ENCODE results near the gene GSK3A.

Gene GSK3A

GRCh38 chr19:42229301-42229854, 13.0 kb downstream of the GSK3A start:
- no peaks in the 10 kb centered on the region for H3K9me3 Mint-ChIP-seq
- no peak for TF ChIP-seq CTCF (IDR thresholded peaks at IDR 0.05)
- H3K4me1 Mint-ChIP-seq, result peaks cover 21% of the 10 kb centered on the region
- H3K27ac Mint-ChIP-seq, result peak overlapping the region; percentile 95
- no peak overlapping the region for H3K4me3 Mint-ChIP-seq
- no peak for DNase-seq
- peaks cover 4% of the 10 kb centered on the region for H3K27me3 Mint-ChIP-seq (ENCODE audit: low read depth, poor library complexity)
- peaks cover 60% of the 10 kb centered on the region for H3K36me3 Mint-ChIP-seq (ENCODE audit: low read depth)

GRCh38 chr19:42228641-42229040, 13.8 kb downstream of the GSK3A start:
- Mint-ChIP-seq H3K27ac (peak overlapping the region; percentile 51), H3K9me3 (no peaks in the 10 kb centered on the region), H3K4me3 (no peak overlapping the region), H3K36me3 (ENCODE audit: low read depth) (peaks cover 56% of the 10 kb centered on the region), H3K27me3 (ENCODE audit: low read depth, poor library complexity) (peaks cover 4% of the 10 kb centered on the region), H3K4me1 (peaks cover 19% of the 10 kb centered on the region)
- TF ChIP-seq CTCF (IDR thresholded peaks at IDR 0.05), result no peak
- no peak for DNase-seq

GRCh38 chr19:42226886-42227285, 15.5 kb downstream of the GSK3A start:
- H3K4me3 Mint-ChIP-seq, result no peak overlapping the region
- H3K36me3 Mint-ChIP-seq (ENCODE audit: low read depth), result peaks cover 56% of the 10 kb centered on the region
- no peak for DNase-seq
- H3K27me3 Mint-ChIP-seq (ENCODE audit: low read depth, poor library complexity), result peaks cover 7% of the 10 kb centered on the region
- H3K4me1 Mint-ChIP-seq, result peaks cover 25% of the 10 kb centered on the region
- H3K9me3 Mint-ChIP-seq, result no peaks in the 10 kb centered on the region
- no peak for TF ChIP-seq CTCF (IDR thresholded peaks at IDR 0.05)
- H3K27ac Mint-ChIP-seq, result peak overlapping the region; percentile 70

- no peak overlapping the region for H3K4me3 Mint-ChIP-seq
- TF ChIP-seq CTCF (IDR thresholded peaks at IDR 0.05), result no peak
- H3K36me3 Mint-ChIP-seq (ENCODE audit: low read depth), result peaks cover 49% of the 10 kb centered on the region
- DNase-seq, result no peak
- peaks cover 31% of the 10 kb centered on the region for H3K4me1 Mint-ChIP-seq
- no peaks in the 10 kb centered on the region for H3K9me3 Mint-ChIP-seq
- H3K27me3 Mint-ChIP-seq (ENCODE audit: low read depth, poor library complexity), result peaks cover 9% of the 10 kb centered on the region
- no peak overlapping the region for H3K27ac Mint-ChIP-seq
These were observed 16.6 kb downstream of the GSK3A start for GRCh38 chr19:42225718-42226292.

- no peak overlapping the region for H3K4me3 Mint-ChIP-seq
- peaks cover 49% of the 10 kb centered on the region for H3K36me3 Mint-ChIP-seq (ENCODE audit: low read depth)
- peaks cover 37% of the 10 kb centered on the region for H3K4me1 Mint-ChIP-seq
- no peak for DNase-seq
- H3K9me3 Mint-ChIP-seq, result no peaks in the 10 kb centered on the region
- no peak for TF ChIP-seq CTCF (IDR thresholded peaks at IDR 0.05)
- H3K27ac Mint-ChIP-seq, result no peak overlapping the region
- H3K27me3 Mint-ChIP-seq (ENCODE audit: low read depth, poor library complexity), result peaks cover 9% of the 10 kb centered on the region
These were observed 17.3 kb downstream of the GSK3A start for GRCh38 chr19:42224940-42225717.
